NCI-H2029 (cell line): Measurements from ENCODE around the gene ZNF500.
"Not testable (repeated sequence)": the region's sequence is repeated elsewhere in the genome, so short reads cannot be mapped to it uniquely, and the experiment has no call there.

Source experiments
- DNase-seq: peaks from one replicate; lab custom pipeline; 2025; lab: John Stamatoyannopoulos, UW

Gene ZNF500

GRCh38 chr16:4745274-4745569 is 21.7 kb downstream of the ZNF500 start:
- no peak for DNase-seq

GRCh38 chr16:4744555-4745273 is 22.2 kb downstream of the ZNF500 start:
- DNase-seq, result no peak

DNA sequence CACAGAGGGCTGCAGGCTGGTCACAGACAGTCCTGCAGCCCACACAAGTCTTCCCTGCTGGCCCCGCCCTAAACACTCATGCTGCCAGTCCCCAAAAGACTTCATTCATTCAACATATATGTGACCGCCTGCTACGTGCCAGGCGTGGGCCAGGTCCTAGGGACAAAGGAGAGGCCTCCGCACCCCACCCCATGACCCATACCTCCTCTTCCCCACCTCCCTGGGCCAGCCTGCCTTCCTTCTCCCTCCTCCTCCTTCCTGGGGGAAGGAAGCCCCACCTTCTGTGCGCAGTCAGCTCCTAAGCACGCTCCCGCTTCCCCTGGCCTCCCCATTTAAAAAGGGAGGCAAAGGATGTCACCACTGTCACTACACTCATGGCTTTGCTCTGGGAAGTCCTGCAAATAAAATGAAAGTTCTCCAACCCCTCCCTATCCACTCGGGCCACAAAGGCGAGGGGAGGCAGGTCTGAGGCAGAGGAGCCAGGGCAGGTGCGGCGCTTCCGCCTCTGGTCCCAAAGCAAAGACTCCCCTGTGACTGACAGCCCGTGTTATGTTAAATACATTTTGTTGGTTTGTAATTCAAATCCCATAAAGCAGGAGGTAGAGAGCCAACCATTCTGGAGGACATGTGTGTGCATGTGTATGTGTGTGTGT is 23.6 kb downstream of the ZNF500 start:
- no peak for DNase-seq

DNA sequence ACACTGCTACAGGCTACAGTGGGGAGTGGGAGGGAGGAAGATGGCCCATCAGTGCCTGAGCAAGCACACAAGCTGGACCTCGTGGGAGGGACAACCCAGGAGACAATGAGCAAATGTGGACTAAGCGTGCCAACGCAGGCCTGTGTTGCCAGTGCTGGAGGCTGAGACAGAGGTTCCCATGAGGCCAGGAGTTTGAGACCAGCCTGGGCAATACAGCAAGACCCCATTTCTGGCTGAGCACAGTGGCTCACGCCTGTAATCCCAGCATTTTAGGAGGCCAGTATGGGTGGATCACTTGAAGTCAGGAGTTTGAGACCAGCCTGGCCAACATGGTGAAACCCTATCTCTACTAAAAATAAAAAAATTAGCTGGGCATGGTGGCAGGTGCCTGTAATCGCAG is 28.6 kb downstream of the ZNF500 start:
- DNase-seq, result not testable (repeated sequence)

- no peak for DNase-seq
Observed at GRCh38 chr16:4737545-4737944, 29.4 kb downstream of the ZNF500 start.

DNA sequence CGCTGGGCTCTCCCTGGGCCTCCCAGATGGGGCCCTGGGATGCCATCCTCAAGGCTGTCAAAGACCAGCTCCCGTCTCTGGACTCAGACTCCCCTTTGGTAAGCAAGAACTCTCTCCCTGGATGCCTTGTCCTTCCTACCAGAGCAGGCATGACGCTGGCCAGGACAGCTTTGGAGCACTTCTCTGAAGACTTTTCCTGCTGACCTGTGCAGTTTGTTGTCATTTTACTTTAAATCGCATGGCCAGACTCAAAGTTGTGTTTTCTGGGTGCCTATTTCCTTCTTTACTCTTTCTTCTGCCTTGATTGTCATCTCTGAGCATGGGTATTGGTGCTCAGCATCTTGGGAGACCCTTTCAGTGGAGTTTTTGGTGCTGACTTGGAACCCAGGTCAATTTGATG is 30.4 kb downstream of the ZNF500 start:
- no peak for DNase-seq

- DNase-seq, result peak; percentile 64
Observed at GRCh38 chr16:4734730-4735535, 32.0 kb downstream of the ZNF500 start.

DNA sequence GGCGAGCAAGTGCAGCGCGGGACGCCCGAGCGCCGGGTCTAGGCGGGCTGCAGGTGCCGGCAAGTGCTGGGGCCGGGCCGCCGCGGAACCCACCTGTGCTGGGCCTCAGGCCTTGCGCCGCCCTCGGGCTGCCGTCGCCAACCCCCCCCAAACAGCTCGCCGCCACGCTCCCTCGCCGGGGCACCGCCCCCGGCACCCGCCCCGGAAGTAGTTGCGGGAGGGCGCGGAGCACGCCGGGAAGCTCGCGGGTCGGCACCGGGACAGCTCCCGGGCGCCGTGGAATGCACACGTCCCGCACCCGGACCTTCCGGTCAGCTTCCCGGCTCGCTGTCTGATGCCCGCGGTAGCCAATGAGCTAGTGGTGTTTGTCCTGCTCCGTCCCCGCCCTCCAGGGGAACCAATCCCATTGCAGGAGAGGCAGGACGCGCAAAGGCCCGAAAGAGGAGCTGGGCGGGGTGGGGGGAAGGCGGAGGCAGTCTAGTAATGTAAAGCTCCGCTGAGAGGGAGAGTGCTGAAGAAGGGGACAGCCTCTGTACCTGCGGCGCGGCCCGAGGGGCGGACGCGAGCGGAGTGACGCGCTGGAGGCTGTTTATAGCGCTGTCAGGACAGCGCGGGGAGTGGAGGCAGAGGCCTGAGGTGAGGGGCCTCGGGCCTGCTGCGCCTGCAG is 32.8 kb downstream of the ZNF500 start, which contains the start of the genes ANKS3 and DNAAF8:
ANKS3 (minus strand) TSS at position 209 of the 667 bp plus-strand sequence. CDS start 4,122 bp downstream, outside the sequence.
DNAAF8 (plus strand) TSS at position 475 of the 667 bp plus-strand sequence. CDS start 1,978 bp downstream, outside the sequence.
- peak; percentile 91 for DNase-seq

DNA sequence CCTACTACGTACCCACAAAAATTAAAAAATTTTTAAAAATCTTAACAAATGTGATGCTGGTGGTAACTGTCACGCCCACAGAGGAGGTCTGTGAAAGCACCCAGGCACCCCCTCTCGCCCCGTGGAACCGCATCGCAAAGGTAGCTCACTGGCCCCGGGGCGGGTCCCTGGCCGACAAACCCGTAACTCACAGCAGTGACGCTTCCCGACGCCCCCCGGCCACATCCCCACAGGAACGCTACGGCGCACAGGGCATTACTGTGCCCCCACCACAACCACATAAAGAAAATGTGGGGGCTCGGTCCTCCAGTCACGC is 33.3 kb downstream of the ZNF500 start:
- no peak for DNase-seq

GRCh38 chr16:4733211-4733742 is 33.7 kb downstream of the ZNF500 start:
- DNase-seq, result no peak

GRCh38 chr16:4729876-4730275 is 37.1 kb downstream of the ZNF500 start:
- DNase-seq, result no peak

DNA sequence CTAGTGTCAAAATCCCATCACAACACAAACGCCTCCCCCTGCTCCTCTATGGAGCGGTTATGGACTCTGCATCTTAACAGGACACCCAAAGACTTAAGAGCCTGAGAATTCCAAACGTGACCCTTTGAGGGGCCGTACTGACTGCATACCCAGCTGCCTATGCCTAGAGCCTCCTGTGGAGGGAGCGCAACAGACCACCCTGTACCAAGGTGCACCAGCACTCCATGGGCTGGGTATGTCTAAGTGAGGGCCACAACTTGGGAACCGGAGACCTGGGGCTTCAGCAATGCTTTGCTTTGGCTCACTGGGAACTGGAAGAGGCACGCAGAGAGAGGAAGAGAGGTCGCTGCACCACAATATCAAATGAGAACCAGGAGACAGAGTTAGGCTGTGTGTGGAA is 38.3 kb downstream of the ZNF500 start:
- DNase-seq, result no peak

DNA sequence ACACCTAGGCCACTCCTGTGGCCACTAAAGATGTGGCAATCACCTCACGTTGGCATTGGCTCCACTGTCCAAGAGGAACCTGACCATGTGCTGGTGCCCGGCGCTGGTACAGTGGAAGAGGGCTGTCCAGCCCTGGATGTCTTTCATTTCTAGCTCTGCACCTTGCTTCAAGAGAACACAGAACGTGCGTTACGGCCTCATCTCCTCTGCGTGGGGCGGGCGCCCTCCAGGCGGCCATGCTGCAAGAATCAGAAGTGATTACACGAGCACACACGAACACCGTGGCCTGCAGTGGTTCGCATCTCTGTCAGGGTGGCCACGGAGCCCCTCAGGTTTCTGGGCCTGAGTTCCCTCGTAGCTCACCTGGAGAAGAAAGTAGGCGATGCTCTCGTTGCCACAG is 40.3 kb downstream of the ZNF500 start:
- no peak for DNase-seq

GRCh38 chr16:4724661-4725270 is 42.2 kb downstream of the ZNF500 start:
- no peak for DNase-seq

- no peak for DNase-seq
Observed at GRCh38 chr16:4723071-4723767, 43.7 kb downstream of the ZNF500 start.

DNA sequence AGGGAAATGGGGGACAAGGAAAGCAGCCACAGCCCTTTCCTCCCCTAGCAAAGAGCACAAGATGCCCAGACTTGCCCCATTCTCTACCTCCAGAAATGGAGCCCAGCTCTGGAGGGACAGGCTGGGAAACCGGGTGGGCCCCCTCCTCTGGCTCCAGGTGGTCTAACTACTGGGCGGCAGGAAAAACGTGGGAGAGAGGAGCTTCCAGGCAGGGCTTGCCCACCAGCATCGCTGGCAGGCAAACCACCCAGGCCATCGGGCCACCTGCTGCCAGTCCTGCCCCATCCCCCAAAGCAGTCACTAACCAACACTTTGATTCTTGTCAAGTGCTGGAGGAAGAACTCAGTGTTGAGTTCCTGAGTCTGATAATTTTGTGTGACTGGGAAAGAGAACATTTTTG is 48.5 kb downstream of the ZNF500 start:
- DNase-seq, result no peak

- no peak for DNase-seq
Observed at GRCh38 chr16:4714996-4715395, 52.0 kb downstream of the ZNF500 start.

DNA sequence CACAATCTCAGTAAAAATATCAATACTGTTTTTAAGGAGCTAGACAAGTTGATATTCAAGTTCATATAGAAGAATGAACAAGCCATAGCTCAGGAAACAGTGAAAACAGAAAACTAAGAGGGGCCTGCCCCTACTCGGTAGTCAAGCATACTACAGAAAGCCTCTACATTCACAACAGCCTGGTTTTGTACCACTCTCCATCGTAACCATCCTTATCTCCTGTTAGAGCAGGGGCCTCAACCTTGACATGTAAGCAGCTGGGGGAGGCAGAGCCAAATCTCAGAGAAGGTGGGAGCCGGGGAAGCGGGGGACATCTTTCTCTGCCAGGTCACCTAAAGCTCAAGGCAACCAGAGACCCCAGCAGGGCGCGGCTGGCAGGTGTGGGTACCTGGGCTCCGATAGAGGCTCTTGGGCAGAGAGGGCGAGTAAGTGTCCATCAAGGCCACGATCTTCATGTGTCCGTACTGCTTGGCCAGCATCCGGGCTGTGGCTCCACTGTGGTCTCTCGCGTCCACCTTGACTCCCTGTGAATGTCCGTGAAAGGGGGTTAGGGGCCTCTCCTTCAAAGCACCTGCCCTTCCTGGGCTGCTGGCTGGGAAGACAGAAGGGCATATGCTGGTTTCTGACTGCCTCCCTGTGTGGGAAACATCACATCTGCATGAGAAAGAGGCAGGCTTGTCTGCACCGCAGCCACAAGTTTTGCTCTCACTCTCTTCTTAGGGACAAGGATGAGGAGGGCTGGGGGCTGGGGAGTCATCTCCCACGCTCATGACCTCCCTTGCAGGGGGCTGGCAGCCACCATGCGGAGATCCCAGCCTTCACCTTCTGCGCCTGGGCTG is 53.1 kb downstream of the ZNF500 start:
- no peak for DNase-seq

DNA sequence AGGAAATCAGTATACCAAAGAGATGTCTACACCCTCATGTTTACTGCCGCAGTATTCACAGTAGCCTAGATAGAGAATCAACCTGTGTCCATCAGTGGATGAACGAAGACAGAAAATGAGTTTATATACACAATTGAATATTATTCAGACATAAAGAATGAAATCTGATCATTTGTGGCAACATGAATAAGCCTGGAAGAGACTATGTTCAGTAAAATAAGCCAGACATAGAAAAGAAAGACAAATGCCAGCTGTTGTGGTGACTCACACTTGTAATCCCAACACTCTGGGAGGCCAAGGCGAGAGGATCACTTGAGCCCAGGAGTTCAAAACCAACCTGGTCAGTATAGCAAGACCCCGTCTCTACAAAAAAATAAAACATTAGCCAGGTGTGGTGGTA is 57.5 kb downstream of the ZNF500 start:
- no peak for DNase-seq

- no peak for DNase-seq
Observed at GRCh38 chr16:4706871-4707270, 60.1 kb downstream of the ZNF500 start.
